AG04450 (cell line): Measurements from ENCODE around the gene FLG2. TPM values are rescaled to one million over a fixed set of nuclear protein-coding genes. Genes with fewer than 3 reads are reported as not detected.
"Not testable (repeated sequence)": the region's sequence is repeated elsewhere in the genome, so short reads cannot be mapped to it uniquely, and the experiment has no call there.

ENCODE experiments used
- CTCF ChIA-PET: fragments of 300-600, 350-600 bp; formaldehyde crosslinking; extraction: SDS; loops from one replicate; lab custom pipeline; 2022; ENCODE audit warnings: antibody characterized with exemption, inconsistent platforms; lab: Charles Lee
- POLR2A ChIA-PET: fragments of 350-600 bp; formaldehyde crosslinking; extraction: SDS; loops from one replicate; lab custom pipeline; 2021; ENCODE audit warnings: antibody characterized with exemption, inconsistent platforms; lab: Yijun Ruan, JAX
- DNase-seq: peaks from one replicate; pipeline ENCODE4 v3.0.0-alpha.2; 2011; ENCODE audit warnings: low read depth, low spot score
- H3K27ac ChIP-seq: one replicate; pipeline ENCODE4 v1.5.1; 2012; ENCODE audit warnings: low read depth, low read length, control low read depth
- H3K27me3 ChIP-seq: one replicate; pipeline ENCODE4 v1.6.0; 2012; ENCODE audit warnings: low read length; ENCODE audit not compliant: control insufficient read depth, insufficient read depth
- H3K4me3 ChIP-seq: 2 replicates; pipeline ENCODE4 v1.5.1; 2011; ENCODE audit warnings: mild to moderate bottlenecking, low read depth, low read length, control low read depth
- H3K9me3 ChIP-seq: 2 replicates; pipeline ENCODE4 v1.5.1; 2012; ENCODE audit warnings: low read length; ENCODE audit not compliant: control insufficient read depth, insufficient read depth
- polyA plus RNA-seq: library from polyadenylated mRNA; depleted of rRNA; stranded (reverse); fragments of >200 nt; gene quantifications from 2 replicates; pipeline ENCODE4 v1.2.3, GENCODE V29; 2011; rRNA removed
- small RNA-seq: library from RNA; depleted of rRNA; stranded (forward); fragments of <200 nt; gene quantifications from one replicate; pipeline ENCODE3, GENCODE V24; 2012; ENCODE audit warnings: low read depth; ENCODE audit not compliant: insufficient read length

FLG2 gene
- polyA plus RNA-seq, 1 experiment: not detected

GRCh38 chr1:152306123-152306522 is 53.7 kb downstream of the FLG2 start:
- DNase-seq, H3K4me3 ChIP-seq, H3K27me3 ChIP-seq, H3K27ac ChIP-seq, CTCF ChIA-PET, POLR2A ChIA-PET: not testable (repeated sequence)
- H3K9me3 ChIP-seq: peaks cover 50% of the 10 kb centered on the region

GRCh38 chr1:152304773-152305172 is 55.0 kb downstream of the FLG2 start:
- POLR2A ChIA-PET, CTCF ChIA-PET, H3K4me3 ChIP-seq, H3K27ac ChIP-seq, H3K27me3 ChIP-seq, DNase-seq: not testable (repeated sequence)
- H3K9me3 ChIP-seq: peaks cover 37% of the 10 kb centered on the region

DNA sequence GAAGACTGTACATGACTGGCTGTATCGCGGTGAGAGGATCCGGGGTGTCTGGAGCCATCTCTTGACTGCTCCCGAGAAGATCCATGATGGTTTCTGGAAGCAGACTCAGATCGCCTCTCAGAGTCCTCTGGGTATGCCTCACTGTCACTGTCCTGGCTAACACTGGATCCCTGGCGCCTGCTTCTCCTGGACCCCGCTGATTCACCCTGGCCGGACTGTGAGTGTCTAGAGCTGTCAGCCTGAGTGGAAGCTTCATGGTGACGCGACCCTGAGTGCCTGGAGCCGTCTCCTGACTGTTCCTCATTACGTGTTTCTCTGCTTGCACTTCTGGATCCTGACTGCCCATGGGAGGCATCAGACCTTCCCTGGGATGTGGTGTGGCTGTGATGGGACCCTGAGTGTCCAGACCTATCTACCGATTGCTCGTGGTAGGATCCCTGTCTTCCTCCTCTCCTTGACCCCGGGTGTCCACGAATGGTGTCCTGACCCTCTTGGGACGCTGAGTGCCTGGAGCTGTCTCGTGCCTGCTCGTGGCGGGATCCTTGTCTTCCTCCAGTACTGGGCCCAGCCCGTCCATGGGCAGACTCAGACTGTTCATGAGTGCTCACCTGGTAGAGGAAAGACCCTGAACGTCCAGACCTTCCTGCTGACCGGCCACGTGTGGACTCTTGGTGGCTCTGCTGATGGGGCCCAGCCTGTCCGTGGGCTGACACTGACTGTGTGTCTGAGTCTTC is 56.5 kb downstream of the FLG2 start:
- peaks cover 27% of the 10 kb centered on the region for H3K9me3 ChIP-seq
- H3K4me3 ChIP-seq, DNase-seq, POLR2A ChIA-PET, H3K27me3 ChIP-seq, CTCF ChIA-PET, H3K27ac ChIP-seq: not testable (repeated sequence)

Small RNA genes lying within 50 kb of the gene (small RNA-seq; reads per million reads assigned to genes)
- gene HMGN3P1: not detected

Other genes with a start within 250 kb of the FLG2 start
- not detected in 2 replicates for gene TCHH, start 244.6 kb downstream of the FLG2 start, polyA plus RNA-seq
- not detected in 2 replicates for gene RPTN, start 200.8 kb downstream of the FLG2 start, polyA plus RNA-seq
- gene HRNR, start 135.8 kb downstream of the FLG2 start, polyA plus RNA-seq: not detected in 2 replicates
- gene FLG, start 34.8 kb downstream of the FLG2 start, polyA plus RNA-seq: not detected in 2 replicates
- not detected in 2 replicates for gene CRNN, start 54.3 kb upstream of the FLG2 start, polyA plus RNA-seq
- gene LCE5A, start 150.8 kb upstream of the FLG2 start, polyA plus RNA-seq: not detected in 2 replicates
- gene CRCT1, start 154.5 kb upstream of the FLG2 start, polyA plus RNA-seq: not detected in 2 replicates
- gene LCE3E, start 206.8 kb upstream of the FLG2 start, polyA plus RNA-seq: not detected in 2 replicates
- not detected in 2 replicates for gene LCE3D, start 220.5 kb upstream of the FLG2 start, polyA plus RNA-seq
- gene LCE3C, start 240.2 kb upstream of the FLG2 start, polyA plus RNA-seq: not detected in 2 replicates